ENCODE data around the gene CYP2S1.

CYP2S1 gene

DNA sequence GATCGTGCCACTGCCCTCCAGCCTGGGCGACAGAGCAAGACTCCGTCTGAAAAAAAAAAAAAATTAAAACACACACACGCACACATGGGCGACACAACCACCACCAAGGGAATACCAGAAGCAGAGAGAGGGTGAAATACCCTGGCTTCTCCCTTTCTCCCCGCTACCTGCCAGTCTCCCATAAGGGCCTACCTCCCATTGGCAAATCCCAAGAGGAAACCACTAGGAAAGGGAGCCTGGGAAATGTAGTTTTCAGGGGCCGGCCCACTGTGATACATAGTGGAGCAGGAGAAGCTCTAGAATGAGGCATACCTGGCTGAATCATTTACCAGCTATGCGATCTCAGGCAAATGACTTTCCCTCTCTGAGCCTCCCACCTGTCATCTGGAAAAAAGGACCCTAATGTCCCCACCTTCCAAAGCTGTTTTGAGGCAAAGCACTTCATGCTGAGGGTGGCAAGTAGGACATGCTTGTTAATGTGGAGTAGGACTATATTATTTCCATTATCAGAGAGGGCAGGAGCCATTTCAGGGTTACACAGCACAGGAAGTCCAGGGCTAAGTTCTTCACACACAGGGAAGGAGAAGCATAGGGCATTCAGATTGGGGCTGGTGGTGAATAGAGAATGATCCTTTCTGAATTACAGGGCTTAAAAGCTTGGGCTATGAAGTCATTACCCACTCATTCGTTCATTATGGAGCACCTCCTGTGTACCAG is 56.8 kb downstream of the CYP2S1 start:
- TF ChIP-seq, protein P1, sequence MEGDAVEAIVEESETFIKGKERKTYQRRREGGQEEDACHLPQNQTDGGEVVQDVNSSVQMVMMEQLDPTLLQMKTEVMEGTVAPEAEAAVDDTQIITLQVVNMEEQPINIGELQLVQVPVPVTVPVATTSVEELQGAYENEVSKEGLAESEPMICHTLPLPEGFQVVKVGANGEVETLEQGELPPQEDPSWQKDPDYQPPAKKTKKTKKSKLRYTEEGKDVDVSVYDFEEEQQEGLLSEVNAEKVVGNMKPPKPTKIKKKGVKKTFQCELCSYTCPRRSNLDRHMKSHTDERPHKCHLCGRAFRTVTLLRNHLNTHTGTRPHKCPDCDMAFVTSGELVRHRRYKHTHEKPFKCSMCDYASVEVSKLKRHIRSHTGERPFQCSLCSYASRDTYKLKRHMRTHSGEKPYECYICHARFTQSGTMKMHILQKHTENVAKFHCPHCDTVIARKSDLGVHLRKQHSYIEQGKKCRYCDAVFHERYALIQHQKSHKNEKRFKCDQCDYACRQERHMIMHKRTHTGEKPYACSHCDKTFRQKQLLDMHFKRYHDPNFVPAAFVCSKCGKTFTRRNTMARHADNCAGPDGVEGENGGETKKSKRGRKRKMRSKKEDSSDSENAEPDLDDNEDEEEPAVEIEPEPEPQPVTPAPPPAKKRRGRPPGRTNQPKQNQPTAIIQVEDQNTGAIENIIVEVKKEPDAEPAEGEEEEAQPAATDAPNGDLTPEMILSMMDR (IDR thresholded peaks at IDR 0.05; ENCODE audit: insufficient read depth, low read depth, low read length, missing control alignments), result no peak
- DNase-seq (ENCODE audit: low read depth), result peak; percentile 53
- H3K4me3 ChIP-seq (ENCODE audit: low read length), result no peak overlapping the region

DNA sequence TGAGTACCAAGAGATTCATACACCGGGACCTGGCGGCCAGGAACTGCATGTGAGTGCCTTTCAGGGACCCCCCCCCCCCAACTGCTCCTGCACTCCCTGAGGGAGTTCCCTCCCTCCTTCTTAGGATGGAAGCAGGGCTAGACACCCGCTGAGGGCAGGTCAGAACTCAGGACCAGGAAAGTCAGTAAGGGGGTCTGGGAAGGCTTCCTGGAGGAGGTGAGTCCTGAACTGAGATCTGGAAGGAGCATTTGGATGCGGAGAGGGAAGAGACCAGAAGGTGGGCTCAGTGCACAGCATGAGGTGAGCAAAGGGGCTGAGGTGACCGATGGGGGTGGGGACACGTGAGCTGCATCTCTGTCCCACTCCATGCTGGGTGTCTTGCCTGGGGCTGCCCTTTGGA is 60.6 kb downstream of the CYP2S1 start:
- DNase-seq (ENCODE audit: low read depth), result no peak
- TF ChIP-seq, protein P1 (IDR thresholded peaks at IDR 0.05; ENCODE audit: insufficient read depth, low read depth, low read length, missing control alignments), result no peak
- no peak overlapping the region for H3K4me3 ChIP-seq (ENCODE audit: low read length)

DNA sequence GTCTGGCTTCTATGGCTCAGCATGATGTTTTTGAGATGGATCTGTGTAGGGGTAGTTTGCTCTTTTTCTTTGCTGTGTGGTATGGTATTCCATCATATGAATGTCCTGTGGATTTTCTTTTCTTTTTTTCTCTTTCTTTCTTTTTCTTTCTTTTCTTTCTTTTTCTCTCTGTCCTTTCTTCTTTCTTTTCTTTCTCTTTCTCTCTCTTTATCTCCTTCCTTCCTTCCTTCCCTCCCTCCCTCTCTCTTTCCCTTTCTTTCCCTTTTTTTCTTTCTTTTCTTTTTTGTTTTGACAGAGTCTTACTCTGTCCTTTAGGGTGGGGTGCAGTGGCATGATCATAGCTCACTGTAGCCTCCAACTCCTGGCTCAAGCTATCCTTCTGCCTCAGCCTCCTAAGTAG is 62.2 kb downstream of the CYP2S1 start:
- no peak for DNase-seq (ENCODE audit: low read depth)
- TF ChIP-seq, protein P1 (IDR thresholded peaks at IDR 0.05; ENCODE audit: insufficient read depth, low read depth, low read length, missing control alignments), result no peak
- no peak overlapping the region for H3K4me3 ChIP-seq (ENCODE audit: low read length)
